ENCODE data around the gene IGFBP5. TPM values are rescaled to one million over a fixed set of nuclear protein-coding genes. Genes with fewer than 3 reads are reported as not detected.

IGFBP5 gene
- total and polyA plus RNA-seq, 10 of the 15 experiments (the other 5 are each of a cell fraction or from before 2014, with no cell fraction given): 2.8 TPM; not detected in 9

DNA sequence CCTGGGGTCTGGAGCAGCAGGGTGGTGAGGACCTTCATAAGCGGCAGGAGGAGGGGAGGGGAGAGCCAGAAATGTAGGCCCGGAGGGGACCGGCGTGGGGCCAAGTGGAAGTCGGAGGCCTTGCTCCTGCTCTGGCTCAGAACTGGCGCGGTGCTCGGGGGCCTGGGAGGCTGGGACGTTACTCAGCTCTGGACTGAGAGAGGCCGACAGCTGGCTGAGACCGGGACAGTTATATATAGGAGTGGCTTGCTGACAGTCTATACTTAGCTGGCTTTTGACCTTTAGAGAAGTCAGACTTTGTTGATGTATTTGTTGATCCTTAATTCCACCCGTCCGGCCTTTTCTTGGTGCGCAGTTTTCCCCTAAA lies 15.7 kb downstream of the IGFBP5 start:
- no peaks in the 10 kb centered on the region for H4K20me1 ChIP-seq (ENCODE audit: control insufficient read depth, insufficient read depth)
- H3K4me2 ChIP-seq (ENCODE audit: control insufficient read depth, insufficient read depth): no peak overlapping the region
- H2AFZ ChIP-seq (ENCODE audit: control insufficient read depth, low read depth, low read length): no peak overlapping the region
- TF ChIP-seq GATAD2B (conservative IDR thresholded peaks at IDR 0.05; ENCODE audit: low read depth) (no peak), ZBED1 (IDR thresholded peaks at IDR 0.05; ENCODE audit: borderline replicate concordance) (no peak)
- TF ChIP-seq, protein P1, sequence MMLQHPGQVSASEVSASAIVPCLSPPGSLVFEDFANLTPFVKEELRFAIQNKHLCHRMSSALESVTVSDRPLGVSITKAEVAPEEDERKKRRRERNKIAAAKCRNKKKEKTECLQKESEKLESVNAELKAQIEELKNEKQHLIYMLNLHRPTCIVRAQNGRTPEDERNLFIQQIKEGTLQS (IDR thresholded peaks at IDR 0.05; ENCODE audit: borderline replicate concordance, extremely low read depth, low read depth, low read length): no peak
- ATAC-seq (no peak), DNase-seq (ENCODE audit: low read depth, low spot score) (no peak), FAIRE-seq (no peak)
- no TSS peak for BruUV-seq (replicated peaks)
- POLR2A ChIA-PET: no interaction called here
- no peak overlapping the region for H3K4me3 ChIP-seq
- no peaks in the 10 kb centered on the region for H3K27me3 ChIP-seq (replicated peaks in 1 of 2; ENCODE audit: control insufficient read depth in 2 of 2, insufficient read depth in 2 of 2, low read length in 1 of 2)
- intact Hi-C loops (cut with micrococcal nuclease; ENCODE audit: unreplicated experiment): loop anchor here (5.0 kb wide), 2 partner anchors 483 to 1078 kb away; no protein-coding TSS in a partner anchor
- no peaks in the 10 kb centered on the region for H3K9me3 ChIP-seq (replicated peaks; ENCODE audit: control insufficient read depth, insufficient read depth, low read length)
- SMC1A ChIA-PET (ENCODE audit: uncharacterized antibody, unreplicated experiment): no interaction called here
- H3K27ac ChIP-seq (ENCODE audit: control insufficient read depth, insufficient read depth): no peak overlapping the region
- RAD21 ChIA-PET (ENCODE audit: unreplicated experiment): no interaction called here
- no peaks in the 10 kb centered on the region for H3K79me2 ChIP-seq (ENCODE audit: control insufficient read depth, insufficient read depth, low read length)
- H3K9ac ChIP-seq (ENCODE audit: control insufficient read depth, insufficient read depth, low read length): no peak overlapping the region
- no peaks in the 10 kb centered on the region for H3K36me3 ChIP-seq (ENCODE audit: control insufficient read depth in 2 of 2, insufficient read depth in 2 of 2, low read length in 1 of 2)
- CTCF ChIA-PET: interaction anchor here (1.1 to 1.2 kb wide), 2 partner anchors 160 to 831 kb away, joined by 3 read pairs; no protein-coding TSS in a partner anchor
- in situ Hi-C loops (cut with MboI): loop anchor here (5.0 kb wide), 2 partner anchors 833 to 1033 kb away; no protein-coding TSS in a partner anchor
- H3K4me1 ChIP-seq (ENCODE audit: control insufficient read depth, insufficient read depth, low read length): no peaks in the 10 kb centered on the region
- 41% methylated on average over 14 of the region's 14 CpGs for WGBS (ENCODE audit: insufficient coverage, insufficient replicate concordance, low lambda C conversion rate, missing lambda C conversion rate)

DNA sequence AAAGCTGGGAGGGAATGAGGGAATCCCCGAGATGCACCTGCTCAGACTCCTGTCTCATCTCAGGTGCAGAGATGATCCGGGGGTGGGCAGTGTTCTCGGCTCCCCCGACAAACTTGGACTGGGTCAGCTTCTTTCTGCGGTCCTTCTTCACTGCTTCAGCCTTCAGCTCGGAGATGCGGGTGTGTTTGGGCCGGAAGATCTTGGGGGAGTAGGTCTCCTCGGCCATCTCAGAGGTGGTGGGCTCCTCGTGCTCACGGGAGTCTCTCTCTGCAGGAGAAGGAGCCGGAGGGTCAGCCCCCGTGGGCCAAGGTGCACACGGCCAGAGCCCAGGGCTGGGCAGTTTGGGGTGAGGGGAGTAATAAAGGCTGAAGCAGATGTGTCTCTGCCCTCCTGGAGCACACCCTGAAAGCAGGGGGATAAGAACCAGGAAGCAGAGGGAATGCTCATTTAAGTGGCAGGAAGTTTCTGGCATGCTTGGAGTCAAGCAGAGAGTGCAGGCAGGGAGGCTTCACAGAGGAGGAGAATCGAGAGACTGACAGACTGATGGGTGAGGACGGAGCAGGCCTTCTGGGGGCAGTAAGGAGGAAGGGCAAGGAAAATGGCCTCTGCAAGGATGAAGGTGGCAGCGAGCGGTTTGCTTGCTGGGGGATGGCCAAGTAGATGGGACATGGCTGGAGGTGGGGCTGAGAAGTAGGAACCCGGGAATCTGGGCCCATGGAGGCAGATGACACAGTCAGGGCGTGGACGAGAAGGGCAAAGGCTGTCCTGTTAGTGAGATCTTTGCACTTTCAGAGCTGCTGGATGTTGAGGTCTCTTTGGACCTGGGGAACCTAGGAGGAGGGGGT lies 16.3 kb downstream of the IGFBP5 start:
- Histone ChIP-seq H3K9me3 (replicated peaks; ENCODE audit: control insufficient read depth, insufficient read depth, low read length) (no peaks in the 10 kb centered on the region), H3K4me1 (ENCODE audit: control insufficient read depth, insufficient read depth, low read length) (no peaks in the 10 kb centered on the region), H3K36me3 (ENCODE audit: control insufficient read depth in 2 of 2, insufficient read depth in 2 of 2, low read length in 1 of 2) (no peaks in the 10 kb centered on the region), H3K9ac (ENCODE audit: control insufficient read depth, insufficient read depth, low read length) (no peak overlapping the region), H3K4me3 (no peak overlapping the region), H3K4me2 (ENCODE audit: control insufficient read depth, insufficient read depth) (no peak overlapping the region), H3K27me3 (replicated peaks in 1 of 2; ENCODE audit: control insufficient read depth in 2 of 2, insufficient read depth in 2 of 2, low read length in 1 of 2) (no peaks in the 10 kb centered on the region), H3K79me2 (ENCODE audit: control insufficient read depth, insufficient read depth, low read length) (no peaks in the 10 kb centered on the region), H2AFZ (ENCODE audit: control insufficient read depth, low read depth, low read length) (no peak overlapping the region), H3K27ac (ENCODE audit: control insufficient read depth, insufficient read depth) (no peak overlapping the region), H4K20me1 (ENCODE audit: control insufficient read depth, insufficient read depth) (no peaks in the 10 kb centered on the region)
- 28% methylated on average over 21 of the region's 21 CpGs for WGBS (ENCODE audit: insufficient coverage, insufficient replicate concordance, low lambda C conversion rate, missing lambda C conversion rate)
- POLR2A ChIA-PET: no interaction called here
- SMC1A ChIA-PET (ENCODE audit: uncharacterized antibody, unreplicated experiment): no interaction called here
- no peak for ATAC-seq
- no peak for DNase-seq (ENCODE audit: low read depth, low spot score)
- in situ Hi-C loops (cut with MboI) (loop anchor here (5.0 kb wide), 2 partner anchors 833 to 1033 kb away; no protein-coding TSS in a partner anchor), intact Hi-C loops (cut with micrococcal nuclease; ENCODE audit: unreplicated experiment) (no loop called here)
- RAD21 ChIA-PET (ENCODE audit: unreplicated experiment): no interaction called here
- BruUV-seq (replicated peaks): no TSS peak
- CTCF ChIA-PET: no interaction called here
- FAIRE-seq: no peak
- TF ChIP-seq MTA2 (IDR thresholded peaks at IDR 0.05; ENCODE audit: low read depth) (no peak), NFXL1 (IDR thresholded peaks at IDR 0.05; ENCODE audit: borderline replicate concordance) (no peak), RUNX3 (IDR thresholded peaks at IDR 0.05; ENCODE audit: low read length) (no peak), CHD2 (IDR thresholded peaks at IDR 0.05; ENCODE audit: borderline replicate concordance, low read depth, low read length) (no peak), RELA (IDR thresholded peaks at IDR 0.05; ENCODE audit: borderline replicate concordance, partially characterized antibody) (no peak), POLR2AphosphoS5 (IDR thresholded peaks at IDR 0.05; ENCODE audit: low read length) (no peak), EP300 (IDR thresholded peaks at IDR 0.05; ENCODE audit: borderline replicate concordance in 1 of 2, control insufficient read depth in 1 of 2, low read depth in 2 of 2, low read length in 2 of 2) (no peak), BACH1 (IDR thresholded peaks at IDR 0.05; ENCODE audit: borderline replicate concordance) (no peak), TCF12 (IDR thresholded peaks at IDR 0.05; ENCODE audit: low read depth, low read length) (no peak), ZZZ3 (IDR thresholded peaks at IDR 0.05; ENCODE audit: control insufficient read depth, insufficient read length, low read depth) (no peak), RFX5 (IDR thresholded peaks at IDR 0.05; ENCODE audit: low read depth, low read length) (no peak)
- TF ChIP-seq, protein P2, sequence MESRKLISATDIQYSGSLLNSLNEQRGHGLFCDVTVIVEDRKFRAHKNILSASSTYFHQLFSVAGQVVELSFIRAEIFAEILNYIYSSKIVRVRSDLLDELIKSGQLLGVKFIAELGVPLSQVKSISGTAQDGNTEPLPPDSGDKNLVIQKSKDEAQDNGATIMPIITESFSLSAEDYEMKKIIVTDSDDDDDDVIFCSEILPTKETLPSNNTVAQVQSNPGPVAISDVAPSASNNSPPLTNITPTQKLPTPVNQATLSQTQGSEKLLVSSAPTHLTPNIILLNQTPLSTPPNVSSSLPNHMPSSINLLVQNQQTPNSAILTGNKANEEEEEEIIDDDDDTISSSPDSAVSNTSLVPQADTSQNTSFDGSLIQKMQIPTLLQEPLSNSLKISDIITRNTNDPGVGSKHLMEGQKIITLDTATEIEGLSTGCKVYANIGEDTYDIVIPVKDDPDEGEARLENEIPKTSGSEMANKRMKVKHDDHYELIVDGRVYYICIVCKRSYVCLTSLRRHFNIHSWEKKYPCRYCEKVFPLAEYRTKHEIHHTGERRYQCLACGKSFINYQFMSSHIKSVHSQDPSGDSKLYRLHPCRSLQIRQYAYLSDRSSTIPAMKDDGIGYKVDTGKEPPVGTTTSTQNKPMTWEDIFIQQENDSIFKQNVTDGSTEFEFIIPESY (IDR thresholded peaks at IDR 0.05): no peak

All from GM12878 (cell line).